K562 (cell line): ENCODE results near the gene RPS6KA4. TPM values are rescaled to one million over a fixed set of nuclear protein-coding genes. Genes with fewer than 3 reads are reported as not detected.

ENCODE experiments used
- BRD4 ChIP-seq: fragments of 200-600 bp; sonication (generic); IDR thresholded peaks from 2 replicates; pipeline ENCODE4 v1.6.1; 2017; ENCODE audit warnings: inconsistent platforms
- C11orf30 ChIP-seq: fragments of 450-650 bp; IDR thresholded peaks from 2 replicates; pipeline ENCODE4 v1.6.1; 2016; ENCODE audit warnings: low read depth, mild to moderate bottlenecking
- CEBPG ChIP-seq, 3 experiments: fragments of 200-800 bp in 1 of 3; sonication (Bioruptor generic) in 1 of 3; sonication (generic) in 1 of 3; formaldehyde crosslinking in 1 of 3; IDR thresholded peaks in 2 of 3; conservative IDR thresholded peaks in 1 of 3; 2 replicates each; pipeline versions ENCODE4 v1.6.1 to v1.8.0; 2016 to 2022; ENCODE audit warnings: missing compliant biosample characterization in 2 of 3, missing genetic modification characterization in 2 of 3, mild to moderate bottlenecking in 1 of 3, missing genetic modification reagents in 1 of 3
- DDX20 ChIP-seq: fragments of 450-650 bp; IDR thresholded peaks from 2 replicates; pipeline ENCODE4 v1.6.1; 2016; ENCODE audit warnings: missing genetic modification characterization, low read depth, mild to moderate bottlenecking, missing compliant biosample characterization, moderate library complexity
- FIP1L1 ChIP-seq: fragments of 200-400 bp; formaldehyde crosslinking; IDR thresholded peaks from 2 replicates; pipeline ENCODE4 v1.6.1; 2018; ENCODE audit warnings: mild to moderate bottlenecking, low read depth, low read length; ENCODE audit not compliant: poor library complexity, severe bottlenecking
- FOXK2 ChIP-seq, 2 experiments: fragments of 450-650 bp; IDR thresholded peaks in 1 of 2; conservative IDR thresholded peaks in 1 of 2; 2 replicates each; pipeline ENCODE4 v1.6.1; 2016; ENCODE audit warnings: low read depth in 2 of 2, mild to moderate bottlenecking in 1 of 2
- FUS ChIP-seq: fragments of 200-400 bp; formaldehyde crosslinking; optimal IDR thresholded peaks from 2 replicates; pipeline ENCODE3; 2017; ENCODE audit warnings: low read depth, low read length
- GTF2A2 ChIP-seq: IDR thresholded peaks from 2 replicates; pipeline ENCODE4 v1.6.1; 2016; ENCODE audit warnings: mild to moderate bottlenecking, missing genetic modification characterization, missing compliant biosample characterization
- KAT8 ChIP-seq: fragments of 450-650 bp; IDR thresholded peaks from 2 replicates; pipeline ENCODE4 v1.6.1; 2016; ENCODE audit warnings: low read depth, mild to moderate bottlenecking
- KLF10 ChIP-seq: fragments of 250-450 bp; sonication (Bioruptor Pico); IDR thresholded peaks from 2 replicates; pipeline ENCODE4 v1.6.1; 2021; ENCODE audit warnings: matching md5 sums
- LEF1 ChIP-seq: fragments of 450-650 bp; IDR thresholded peaks from 2 replicates; pipeline ENCODE4 v1.6.1; 2016; ENCODE audit warnings: mild to moderate bottlenecking
- MAFG ChIP-seq: fragments of 450-650 bp; conservative IDR thresholded peaks from 2 replicates; pipeline ENCODE4 v1.6.1; 2016; ENCODE audit warnings: missing genetic modification characterization, missing compliant biosample characterization
- MEIS2 ChIP-seq: fragments of 450-650 bp; IDR thresholded peaks from 2 replicates; pipeline ENCODE4 v1.6.1; 2014; ENCODE audit warnings: mild to moderate bottlenecking; ENCODE audit not compliant: partially characterized antibody
- NFE2 ChIP-seq: IDR thresholded peaks from 2 replicates; pipeline ENCODE4 v1.6.1; 2014; ENCODE audit warnings: antibody characterized with exemption, low read depth
- RAD21 ChIP-seq, 2 experiments: fragments of 250-450 bp in 1 of 2; fragments of 450-650 bp in 1 of 2; sonication (Bioruptor Pico) in 1 of 2; formaldehyde crosslinking in 1 of 2; IDR thresholded peaks in 1 of 2; conservative IDR thresholded peaks in 1 of 2; 2 replicates each; pipeline versions ENCODE4 v1.4.0 to v1.8.0; 2020 to 2022; ENCODE audit warnings: mild to moderate bottlenecking in 2 of 2, moderate library complexity in 1 of 2
- SMARCB1 ChIP-seq: IDR thresholded peaks from 2 replicates; pipeline ENCODE4 v1.6.1; 2011; ENCODE audit warnings: improper control_type of control experiment, low read depth; ENCODE audit not compliant: insufficient read length
- SP1 ChIP-seq: sonication (generic); formaldehyde crosslinking; IDR thresholded peaks from 2 replicates; pipeline ENCODE4 v1.8.1; 2022; ENCODE audit warnings: mild to moderate bottlenecking, missing genetic modification reagents
- TBL1XR1 ChIP-seq, 2 experiments: IDR thresholded peaks; 2 replicates each; pipeline ENCODE4 v1.6.1; 2012; ENCODE audit warnings: improper control_type of control experiment in 2 of 2, low read length in 2 of 2, mild to moderate bottlenecking in 1 of 2
- U2AF1 ChIP-seq: fragments of 200-400 bp; formaldehyde crosslinking; optimal IDR thresholded peaks from 2 replicates; pipeline ENCODE3; 2017; ENCODE audit warnings: mild to moderate bottlenecking, low read depth, low read length, moderate library complexity
- ZBTB7A ChIP-seq: IDR thresholded peaks from 2 replicates; pipeline ENCODE4 v1.6.1; 2011; ENCODE audit warnings: low read depth, mild to moderate bottlenecking, low read length, moderate library complexity, borderline replicate concordance; ENCODE audit not compliant: control insufficient read depth
- ZEB2 ChIP-seq: fragments of 450-650 bp; IDR thresholded peaks from 2 replicates; pipeline ENCODE4 v1.6.1; 2016
- ZFP30 ChIP-seq: fragments of 250-450 bp; sonication (Bioruptor Pico); IDR thresholded peaks from 2 replicates; pipeline ENCODE4 v1.8.0; 2022; ENCODE audit warnings: moderate library complexity, mild to moderate bottlenecking, inconsistent platforms, borderline replicate concordance
- ZNF644 ChIP-seq: fragments of 200-800 bp; sonication (Bioruptor generic); IDR thresholded peaks from 2 replicates; pipeline ENCODE4 v1.6.1; 2016; ENCODE audit warnings: low read depth, missing genetic modification characterization, missing compliant biosample characterization
- ZNF778 ChIP-seq: fragments of 450-650 bp; formaldehyde crosslinking; IDR thresholded peaks from 2 replicates; pipeline ENCODE4 v1.4.0; 2020; ENCODE audit warnings: mild to moderate bottlenecking, moderate library complexity
- polyA plus RNA-seq, 8 experiments: library from polyadenylated mRNA; depleted of rRNA in 4 of 8; stranded (reverse) in 5 of 8; unstranded in 3 of 8; fragments of >200 nt; fragmentation: Nextera tagmentation in 2 of 8; fragmentation: Illumina TruSeq in 1 of 8; extraction: Ambion mirVana in 2 of 8; extraction: Trizol in 1 of 8; gene quantifications; 2 replicates each; pipeline versions ENCODE4 v1.2.1 to v1.2.3, GENCODE V29; 2011 to 2014; ENCODE audit warnings: inconsistent platforms in 1 of 8, missing spikeins in 1 of 8
- total RNA-seq, 7 experiments: library from RNA; depleted of rRNA in 6 of 7; stranded (reverse); fragments of >200 nt in 6 of 7; fragmentation: Illumina TruSeq in 2 of 7; extraction: Trizol in 2 of 7; gene quantifications; 2 replicates each; pipeline versions ENCODE4 v1.2.1 to v1.2.3, GENCODE V29; 2011 to 2021; ENCODE audit warnings: low replicate concordance in 1 of 7
- TF ChIP-seq, protein P1 (sequence below): sonication (generic); formaldehyde crosslinking; IDR thresholded peaks from 2 replicates; pipeline ENCODE4 v1.8.1; 2023; ENCODE audit warnings: missing genetic modification reagents, mild to moderate bottlenecking, borderline replicate concordance

Gene RPS6KA4
- total and polyA plus RNA-seq, 9 of the 15 experiments (the other 6 are each of a cell fraction or from before 2014, with no cell fraction given), result 0.15 to 23.8 (median 9.8) TPM

DNA sequence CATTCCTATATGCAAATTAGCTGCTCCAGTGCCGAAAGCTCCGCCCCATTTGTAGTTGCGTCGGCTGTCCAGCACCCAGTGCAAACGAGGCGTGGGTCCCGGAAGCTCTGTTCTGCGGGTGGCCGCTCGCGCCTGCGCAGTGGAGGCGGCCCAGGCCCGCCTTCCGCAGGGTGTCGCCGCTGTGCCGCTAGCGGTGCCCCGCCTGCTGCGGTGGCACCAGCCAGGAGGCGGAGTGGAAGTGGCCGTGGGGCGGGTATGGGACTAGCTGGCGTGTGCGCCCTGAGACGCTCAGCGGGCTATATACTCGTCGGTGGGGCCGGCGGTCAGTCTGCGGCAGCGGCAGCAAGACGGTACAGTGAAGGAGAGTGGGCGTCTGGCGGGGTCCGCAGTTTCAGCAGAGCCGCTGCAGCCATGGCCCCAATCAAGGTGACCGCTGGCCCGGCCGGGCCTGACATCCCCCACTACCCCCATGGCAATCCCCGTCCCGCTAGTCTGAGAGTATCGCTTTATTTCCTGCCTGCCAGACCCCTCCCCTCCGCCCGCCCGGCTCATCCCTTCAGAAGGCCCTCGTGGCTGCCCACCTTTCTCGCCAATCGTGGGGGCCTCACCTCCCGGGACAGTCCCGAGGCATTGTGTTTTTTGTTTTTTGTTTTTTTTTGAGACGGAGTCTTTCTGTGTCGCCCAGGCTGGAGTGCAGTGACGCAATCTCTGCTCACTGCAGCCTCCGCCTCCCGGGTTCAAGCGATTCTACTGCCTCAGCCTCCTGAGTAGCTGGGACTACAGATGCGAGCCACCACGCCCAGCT, 40.8 kb upstream of the RPS6KA4 start, which contains the start of gene PRDX5 (continued):
- no peak for TF ChIP-seq TBL1XR1 (IDR thresholded peaks at IDR 0.05; ENCODE audit: low read length in 2 of 2)
- TF ChIP-seq FUS, result peak; percentile 26
- peak; percentile 86 for TF ChIP-seq CEBPG (CRISPR knock-in tag; IDR thresholded peaks at IDR 0.05)
- peak; percentile 88 to 92 for TF ChIP-seq CEBPG (tag; conservative IDR thresholded peaks at IDR 0.05 in 1 of 2, IDR thresholded peaks at IDR 0.05 in 1 of 2)
- TF ChIP-seq C11orf30, result no peak
- TF ChIP-seq ZNF644 (tag), result no peak; the same call in 1 of the 2 replicates
- peak; percentile 89 for TF ChIP-seq FIP1L1
- TF ChIP-seq, protein P1, sequence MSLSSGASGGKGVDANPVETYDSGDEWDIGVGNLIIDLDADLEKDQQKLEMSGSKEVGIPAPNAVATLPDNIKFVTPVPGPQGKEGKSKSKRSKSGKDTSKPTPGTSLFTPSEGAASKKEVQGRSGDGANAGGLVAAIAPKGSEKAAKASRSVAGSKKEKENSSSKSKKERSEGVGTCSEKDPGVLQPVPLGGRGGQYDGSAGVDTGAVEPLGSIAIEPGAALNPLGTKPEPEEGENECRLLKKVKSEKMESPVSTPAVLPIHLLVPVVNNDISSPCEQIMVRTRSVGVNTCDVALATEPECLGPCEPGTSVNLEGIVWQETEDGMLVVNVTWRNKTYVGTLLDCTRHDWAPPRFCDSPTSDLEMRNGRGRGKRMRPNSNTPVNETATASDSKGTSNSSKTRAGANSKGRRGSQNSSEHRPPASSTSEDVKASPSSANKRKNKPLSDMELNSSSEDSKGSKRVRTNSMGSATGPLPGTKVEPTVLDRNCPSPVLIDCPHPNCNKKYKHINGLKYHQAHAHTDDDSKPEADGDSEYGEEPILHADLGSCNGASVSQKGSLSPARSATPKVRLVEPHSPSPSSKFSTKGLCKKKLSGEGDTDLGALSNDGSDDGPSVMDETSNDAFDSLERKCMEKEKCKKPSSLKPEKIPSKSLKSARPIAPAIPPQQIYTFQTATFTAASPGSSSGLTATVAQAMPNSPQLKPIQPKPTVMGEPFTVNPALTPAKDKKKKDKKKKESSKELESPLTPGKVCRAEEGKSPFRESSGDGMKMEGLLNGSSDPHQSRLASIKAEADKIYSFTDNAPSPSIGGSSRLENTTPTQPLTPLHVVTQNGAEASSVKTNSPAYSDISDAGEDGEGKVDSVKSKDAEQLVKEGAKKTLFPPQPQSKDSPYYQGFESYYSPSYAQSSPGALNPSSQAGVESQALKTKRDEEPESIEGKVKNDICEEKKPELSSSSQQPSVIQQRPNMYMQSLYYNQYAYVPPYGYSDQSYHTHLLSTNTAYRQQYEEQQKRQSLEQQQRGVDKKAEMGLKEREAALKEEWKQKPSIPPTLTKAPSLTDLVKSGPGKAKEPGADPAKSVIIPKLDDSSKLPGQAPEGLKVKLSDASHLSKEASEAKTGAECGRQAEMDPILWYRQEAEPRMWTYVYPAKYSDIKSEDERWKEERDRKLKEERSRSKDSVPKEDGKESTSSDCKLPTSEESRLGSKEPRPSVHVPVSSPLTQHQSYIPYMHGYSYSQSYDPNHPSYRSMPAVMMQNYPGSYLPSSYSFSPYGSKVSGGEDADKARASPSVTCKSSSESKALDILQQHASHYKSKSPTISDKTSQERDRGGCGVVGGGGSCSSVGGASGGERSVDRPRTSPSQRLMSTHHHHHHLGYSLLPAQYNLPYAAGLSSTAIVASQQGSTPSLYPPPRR (CRISPR knock-in tag), result no peak
- no peak for TF ChIP-seq GTF2A2 (tag)
- no peak for TF ChIP-seq ZFP30 (CRISPR knock-in tag)
- TF ChIP-seq ZBTB7A, result peak; percentile 50; the same call in 1 of the 2 replicates
- no peak for TF ChIP-seq DDX20 (tag)
- no peak for TF ChIP-seq MAFG
- no peak; the same call in 1 of the 2 replicates for TF ChIP-seq LEF1
- TF ChIP-seq ZEB2, result no peak
- no peak for TF ChIP-seq U2AF1
- peak; percentile 90 to 91 for TF ChIP-seq RAD21 (CRISPR knock-in tag; conservative IDR thresholded peaks at IDR 0.05 in 1 of 2, IDR thresholded peaks at IDR 0.05 in 1 of 2)
- no peak for TF ChIP-seq BRD4
- TF ChIP-seq FOXK2 (conservative IDR thresholded peaks at IDR 0.05 in 1 of 2, IDR thresholded peaks at IDR 0.05 in 1 of 2; ENCODE audit: low read depth in 2 of 2), result no peak
- no peak for TF ChIP-seq KLF10 (CRISPR knock-in tag)
- TF ChIP-seq SMARCB1, result peak; percentile 32
- TF ChIP-seq KAT8, result no peak
- TF ChIP-seq NFE2, result no peak
- TF ChIP-seq ZNF778 (CRISPR knock-in tag), result no peak
- TF ChIP-seq MEIS2, result peak; percentile 89
- TF ChIP-seq SP1, result no peak; the same call in 1 of the 2 replicates
